Peyer's patch (tissue), 4 donors: ENCODE measurements around the gene RTCA.

Source experiments
- CTCF ChIP-seq, 6 experiments: fragments of 450-650 bp in 4 of 6; fragments of 200-600 bp in 2 of 6; sonication (generic) in 1 of 6; IDR thresholded peaks; one replicate each; pipeline ENCODE4 v1.5.1; 2017 to 2019; ENCODE audit warnings: antibody characterized with exemption in 6 of 6, mild to moderate bottlenecking in 3 of 6, moderate library complexity in 1 of 6
- POLR2A ChIP-seq, 2 donors: fragments of 450-650 bp; IDR thresholded peaks; one replicate each; pipeline ENCODE4 v1.5.1; 2017; ENCODE audit warnings: antibody characterized with exemption in 2 of 2, mild to moderate bottlenecking in 2 of 2, moderate library complexity in 2 of 2

GRCh38 chr1:100253552-100253951 lies 12.5 kb upstream of the RTCA start:
- TF ChIP-seq CTCF (IDR thresholded peaks at IDR 0.05), result no peak
- no peak for TF ChIP-seq POLR2A (IDR thresholded peaks at IDR 0.05)
